HEK293 (cell line): ENCODE data around the gene SPEG.
A peak's percentile ranks its signal among the peaks of the same experiment; 100 is the strongest.

Experiments used
- CTCF ChIA-PET: fragments of 350-600 bp; formaldehyde crosslinking; extraction: SDS; loops from one replicate; lab custom pipeline; 2021; ENCODE audit warnings: antibody characterized with exemption; lab: Yijun Ruan, JAX
- POLR2A ChIA-PET: fragments of 300-600 bp; formaldehyde crosslinking; extraction: SDS; loops from one replicate; lab custom pipeline; 2020; ENCODE audit warnings: antibody characterized with exemption, inconsistent platforms; lab: Yijun Ruan, JAX
- H3K27ac ChIP-seq: fragments of 200-500 bp; sonication (Bioruptor generic); 2 replicates; pipeline ENCODE4 v1.5.1; 2014; ENCODE audit warnings: low read depth, low read length, control low read depth, inconsistent platforms; ENCODE audit errors: extremely low read depth
- H3K36me3 ChIP-seq, 2 experiments: fragments of 200-500 bp in 1 of 2; sonication (Bioruptor generic) in 1 of 2; 1 replicate in 1 of 2; 2 replicates in 1 of 2; pipeline ENCODE4 v1.5.1; 2014 to 2017; ENCODE audit warnings: inconsistent platforms in 2 of 2, low read length in 2 of 2; ENCODE audit not compliant: control insufficient read depth in 2 of 2, insufficient read depth in 1 of 2
- H3K4me1 ChIP-seq: fragments of 200-500 bp; sonication (Bioruptor generic); 2 replicates; pipeline ENCODE4 v1.5.1; 2014; ENCODE audit warnings: mild to moderate bottlenecking, low read length, inconsistent platforms; ENCODE audit not compliant: control insufficient read depth, insufficient read depth
- H3K4me3 ChIP-seq: 2 replicates; pipeline ENCODE4 v1.5.1; 2011; ENCODE audit warnings: low read depth, mild to moderate bottlenecking, control low read depth, low read length, moderate library complexity
- H3K9me3 ChIP-seq: fragments of 200-500 bp; sonication (Bioruptor generic); 2 replicates; pipeline ENCODE4 v1.5.1; 2014; ENCODE audit warnings: low read depth, low read length, inconsistent platforms; ENCODE audit not compliant: control insufficient read depth, insufficient read depth
- IKZF3 ChIP-seq: fragments of 450-650 bp; IDR thresholded peaks from 2 replicates; pipeline ENCODE4 v1.5.0; 2018; ENCODE audit warnings: missing biosample characterization, mild to moderate bottlenecking, missing genetic modification characterization, moderate library complexity
- KLF1 ChIP-seq: fragments of 450-650 bp; formaldehyde crosslinking; IDR thresholded peaks from 2 replicates; pipeline ENCODE4 v1.5.1; 2016; ENCODE audit warnings: missing biosample characterization, missing genetic modification characterization
- KLF10 ChIP-seq: fragments of 450-650 bp; IDR thresholded peaks from 2 replicates; pipeline ENCODE4 v1.5.1; 2018; ENCODE audit warnings: missing biosample characterization, mild to moderate bottlenecking, missing genetic modification characterization
- KLF8 ChIP-seq: fragments of 450-650 bp; formaldehyde crosslinking; IDR thresholded peaks from 2 replicates; pipeline ENCODE4 v1.5.1; 2016; ENCODE audit warnings: missing biosample characterization, missing genetic modification characterization
- MEIS1 ChIP-seq: sonication (generic); formaldehyde crosslinking; IDR thresholded peaks from 2 replicates; pipeline ENCODE4 v1.8.1; 2022; ENCODE audit warnings: missing genetic modification reagents, mild to moderate bottlenecking, borderline replicate concordance
- SALL2 ChIP-seq: fragments of 450-650 bp; formaldehyde crosslinking; IDR thresholded peaks from 2 replicates; pipeline ENCODE4 v1.5.0; 2017; ENCODE audit warnings: missing biosample characterization, mild to moderate bottlenecking, missing genetic modification characterization, borderline replicate concordance
- SP2 ChIP-seq: fragments of 450-650 bp; formaldehyde crosslinking; IDR thresholded peaks from 2 replicates; pipeline ENCODE4 v1.5.1; 2016; ENCODE audit warnings: missing biosample characterization, missing genetic modification characterization
- SP3 ChIP-seq: fragments of 450-650 bp; formaldehyde crosslinking; IDR thresholded peaks from 2 replicates; pipeline ENCODE4 v1.5.1; 2016; ENCODE audit warnings: missing biosample characterization, missing genetic modification characterization
- SP7 ChIP-seq: fragments of 450-650 bp; formaldehyde crosslinking; IDR thresholded peaks from 2 replicates; pipeline ENCODE4 v1.5.1; 2016; ENCODE audit warnings: missing biosample characterization, missing genetic modification characterization
- TCF7L2 ChIP-seq: IDR thresholded peaks from 2 replicates; pipeline ENCODE4 v1.6.1; 2011; ENCODE audit warnings: low read depth, mild to moderate bottlenecking, inconsistent platforms, low read length, moderate library complexity, borderline replicate concordance
- YY2 ChIP-seq: fragments of 450-650 bp; formaldehyde crosslinking; IDR thresholded peaks from 2 replicates; pipeline ENCODE4 v1.5.1; 2016; ENCODE audit warnings: missing biosample characterization, missing genetic modification characterization
- ZBTB17 ChIP-seq: fragments of 450-650 bp; formaldehyde crosslinking; IDR thresholded peaks from 2 replicates; pipeline ENCODE4 v1.5.1; 2016; ENCODE audit warnings: missing biosample characterization, missing genetic modification characterization
- ZBTB8A ChIP-seq: fragments of 450-650 bp; formaldehyde crosslinking; IDR thresholded peaks from 2 replicates; pipeline ENCODE4 v1.5.1; 2016; ENCODE audit warnings: missing biosample characterization, missing genetic modification characterization
- ZNF112 ChIP-seq: fragments of 450-650 bp; formaldehyde crosslinking; IDR thresholded peaks from 2 replicates; pipeline ENCODE4 v1.5.0; 2017; ENCODE audit warnings: missing biosample characterization, missing genetic modification characterization
- ZNF214 ChIP-seq: fragments of 450-650 bp; formaldehyde crosslinking; IDR thresholded peaks from 2 replicates; pipeline ENCODE4 v1.5.1; 2017; ENCODE audit warnings: missing biosample characterization, mild to moderate bottlenecking, missing genetic modification characterization, borderline replicate concordance
- ZNF501 ChIP-seq: fragments of 450-650 bp; formaldehyde crosslinking; IDR thresholded peaks from 2 replicates; pipeline ENCODE4 v1.5.1; 2016; ENCODE audit warnings: missing biosample characterization, missing genetic modification characterization
- ZNF600 ChIP-seq: fragments of 450-650 bp; formaldehyde crosslinking; IDR thresholded peaks from 2 replicates; pipeline ENCODE4 v1.5.1; 2016; ENCODE audit warnings: missing biosample characterization, missing genetic modification characterization
- ZNF658 ChIP-seq: fragments of 450-650 bp; formaldehyde crosslinking; IDR thresholded peaks from 2 replicates; pipeline ENCODE4; 2016; ENCODE audit warnings: missing biosample characterization, missing genetic modification characterization
- TF ChIP-seq, protein P1 (sequence below): fragments of 450-650 bp; formaldehyde crosslinking; IDR thresholded peaks from 2 replicates; pipeline ENCODE4 v1.5.1; 2016; ENCODE audit warnings: missing biosample characterization, missing genetic modification characterization
- TF ChIP-seq, protein P2 (sequence below): fragments of 450-650 bp; formaldehyde crosslinking; IDR thresholded peaks from 2 replicates; pipeline ENCODE4 v1.5.1; 2016; ENCODE audit warnings: missing biosample characterization, missing genetic modification characterization
- TF ChIP-seq, protein P3 (sequence below): fragments of 450-650 bp; formaldehyde crosslinking; IDR thresholded peaks from 2 replicates; pipeline ENCODE4 v1.5.1; 2016; ENCODE audit warnings: missing biosample characterization, missing genetic modification characterization
- TF ChIP-seq, protein P4 (sequence below): fragments of 450-650 bp; formaldehyde crosslinking; IDR thresholded peaks from 2 replicates; pipeline ENCODE4 v1.5.1; 2017; ENCODE audit warnings: missing biosample characterization, missing genetic modification characterization
- TF ChIP-seq, protein P5 (sequence below): fragments of 450-650 bp; formaldehyde crosslinking; optimal IDR thresholded peaks from 2 replicates; pipeline ENCODE3; 2016; ENCODE audit warnings: missing biosample characterization, mild to moderate bottlenecking, missing genetic modification characterization
- TF ChIP-seq, protein P6 (sequence below): fragments of 450-650 bp; formaldehyde crosslinking; IDR thresholded peaks from 2 replicates; pipeline ENCODE4 v1.5.1; 2016; ENCODE audit warnings: missing biosample characterization, missing genetic modification characterization
- TF ChIP-seq, protein P7 (sequence below): fragments of 450-650 bp; formaldehyde crosslinking; IDR thresholded peaks from 2 replicates; pipeline ENCODE4 v1.5.1; 2016; ENCODE audit warnings: missing biosample characterization, missing genetic modification characterization

Gene SPEG

DNA sequence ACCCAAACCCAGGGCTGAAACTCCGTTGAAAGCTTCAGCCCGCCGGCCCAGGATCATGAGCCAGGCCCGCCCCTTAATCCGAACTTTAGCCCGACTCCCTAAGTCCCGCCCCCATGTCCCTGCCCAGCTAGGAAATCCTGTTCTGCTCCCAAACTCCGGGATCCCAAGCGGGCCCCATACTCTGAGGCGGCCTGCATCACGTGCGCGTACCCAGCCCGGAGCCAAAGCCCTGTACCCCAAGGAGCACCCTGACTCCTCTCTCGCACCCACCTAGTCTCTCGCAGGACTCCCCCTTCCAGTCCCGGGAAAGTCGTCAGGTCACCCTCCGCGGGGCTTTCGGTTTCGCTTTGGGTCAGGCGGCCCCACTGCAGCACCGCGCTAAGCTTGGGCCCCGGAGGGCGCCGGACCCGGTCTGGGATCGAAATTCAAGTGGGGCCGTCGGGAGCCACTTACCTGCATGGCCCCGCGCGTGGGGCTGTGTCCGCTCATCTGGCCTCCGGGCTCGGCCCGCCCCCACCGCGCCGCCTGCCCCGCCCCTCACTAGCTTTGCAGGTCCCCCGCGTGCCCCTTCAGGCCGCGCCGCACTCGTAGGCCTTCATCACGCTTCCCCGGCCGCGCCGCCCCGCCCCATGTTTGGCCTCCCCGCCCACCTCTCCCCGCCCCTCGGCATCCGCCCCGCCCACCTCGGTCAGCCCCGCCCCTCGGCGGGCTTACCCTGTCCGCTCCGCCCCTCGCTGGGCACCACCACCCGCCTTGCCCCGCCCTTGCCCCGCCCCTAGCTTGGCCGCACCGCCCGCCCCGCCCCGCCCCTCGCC lies 47.1 kb upstream of the SPEG start, which contains the start of gene DNPEP:
Gene DNPEP, minus strand, starts transcription at position 607 of the 815 bp plus-strand sequence. Its CDS starts 118 bp downstream, at position 489.
- H3K27ac ChIP-seq, result peak within 1 kb of the TSS; percentile 72; the same call in 1 of the 2 replicates
- CTCF ChIA-PET, result interaction anchor here (0.5 to 8.8 kb wide), 11 partner anchors 15 to 263 kb away, joined by 3 to 91 read pairs (median 5); a partner anchor contains a TSS
- peaks cover 6% of the 10 kb centered on the region for H3K4me1 ChIP-seq
- H3K4me3 ChIP-seq, result peak within 1 kb of the TSS; percentile 68
- H3K36me3 ChIP-seq, result peaks cover 0 to 40% of the 10 kb centered on the region in 2 experiments; a peak in 2 of 3 replicates
- POLR2A ChIA-PET, result interaction anchor here (0.6 to 2.1 kb wide), 14 partner anchors 9 to 210 kb away, joined by 3 to 11 read pairs (median 3); partner anchors contain the start of genes GMPPA, TMEM198 and ZFAND2B
- no peaks in the 10 kb centered on the region for H3K9me3 ChIP-seq
- TF ChIP-seq SP7 (peak; percentile 42; the same call in 1 of the 2 replicates), KLF8 (tag by site-specific recombination) (peak; percentile 57; the same call in 1 of the 2 replicates), ZBTB17 (peak; percentile 78), SP3 (tag by site-specific recombination) (peak; percentile 59), ZNF214 (tag by site-specific recombination) (no peak), MEIS1 (no peak), IKZF3 (tag by site-specific recombination) (no peak), ZBTB8A (tag by site-specific recombination) (peak; percentile 84), YY2 (no peak), SP2 (peak; percentile 60), ZNF600 (tag by site-specific recombination) (peak; percentile 92), ZNF658 (tag by site-specific recombination) (no peak), KLF10 (tag by site-specific recombination) (peak; percentile 79), ZNF501 (tag by site-specific recombination) (0 out of 2 replicates have a peak, but pooled peaks have one; percentile 34), SALL2 (no peak), KLF1 (tag by site-specific recombination) (peak; percentile 22; the same call in 1 of the 2 replicates), TCF7L2 (no peak), ZNF112 (no peak)
- TF ChIP-seq, protein P1, sequence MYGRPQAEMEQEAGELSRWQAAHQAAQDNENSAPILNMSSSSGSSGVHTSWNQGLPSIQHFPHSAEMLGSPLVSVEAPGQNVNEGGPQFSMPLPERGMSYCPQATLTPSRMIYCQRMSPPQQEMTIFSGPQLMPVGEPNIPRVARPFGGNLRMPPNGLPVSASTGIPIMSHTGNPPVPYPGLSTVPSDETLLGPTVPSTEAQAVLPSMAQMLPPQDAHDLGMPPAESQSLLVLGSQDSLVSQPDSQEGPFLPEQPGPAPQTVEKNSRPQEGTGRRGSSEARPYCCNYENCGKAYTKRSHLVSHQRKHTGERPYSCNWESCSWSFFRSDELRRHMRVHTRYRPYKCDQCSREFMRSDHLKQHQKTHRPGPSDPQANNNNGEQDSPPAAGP (tag by site-specific recombination), result 0 out of 2 replicates have a peak, but pooled peaks have one; percentile 49
- TF ChIP-seq, protein P2, sequence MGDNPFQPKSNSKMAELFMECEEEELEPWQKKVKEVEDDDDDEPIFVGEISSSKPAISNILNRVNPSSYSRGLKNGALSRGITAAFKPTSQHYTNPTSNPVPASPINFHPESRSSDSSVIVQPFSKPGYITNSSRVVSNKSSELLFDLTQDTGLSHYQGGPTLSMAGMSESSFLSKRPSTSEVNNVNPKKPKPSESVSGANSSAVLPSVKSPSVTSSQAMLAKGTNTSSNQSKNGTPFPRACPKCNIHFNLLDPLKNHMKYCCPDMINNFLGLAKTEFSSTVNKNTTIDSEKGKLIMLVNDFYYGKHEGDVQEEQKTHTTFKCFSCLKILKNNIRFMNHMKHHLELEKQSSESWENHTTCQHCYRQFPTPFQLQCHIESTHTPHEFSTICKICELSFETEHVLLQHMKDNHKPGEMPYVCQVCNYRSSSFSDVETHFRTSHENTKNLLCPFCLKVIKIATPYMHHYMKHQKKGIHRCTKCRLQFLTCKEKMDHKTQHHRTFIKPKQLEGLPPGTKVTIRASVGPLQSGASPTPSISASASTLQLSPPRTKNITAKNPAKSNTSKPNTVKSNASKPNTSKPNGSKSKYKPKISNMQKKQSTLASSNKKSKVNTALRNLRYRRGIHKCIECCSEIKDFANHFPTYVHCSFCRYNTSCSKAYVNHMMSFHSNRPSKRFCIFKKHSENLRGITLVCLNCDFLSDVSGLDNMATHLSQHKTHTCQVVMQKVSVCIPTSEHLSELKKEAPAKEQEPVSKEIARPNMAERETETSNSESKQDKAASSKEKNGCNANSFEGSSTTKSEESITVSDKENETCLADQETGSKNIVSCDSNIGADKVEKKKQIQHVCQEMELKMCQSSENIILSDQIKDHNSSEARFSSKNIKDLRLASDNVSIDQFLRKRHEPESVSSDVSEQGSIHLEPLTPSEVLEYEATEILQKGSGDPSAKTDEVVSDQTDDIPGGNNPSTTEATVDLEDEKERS (tag by site-specific recombination), result no peak
- TF ChIP-seq, protein P3, sequence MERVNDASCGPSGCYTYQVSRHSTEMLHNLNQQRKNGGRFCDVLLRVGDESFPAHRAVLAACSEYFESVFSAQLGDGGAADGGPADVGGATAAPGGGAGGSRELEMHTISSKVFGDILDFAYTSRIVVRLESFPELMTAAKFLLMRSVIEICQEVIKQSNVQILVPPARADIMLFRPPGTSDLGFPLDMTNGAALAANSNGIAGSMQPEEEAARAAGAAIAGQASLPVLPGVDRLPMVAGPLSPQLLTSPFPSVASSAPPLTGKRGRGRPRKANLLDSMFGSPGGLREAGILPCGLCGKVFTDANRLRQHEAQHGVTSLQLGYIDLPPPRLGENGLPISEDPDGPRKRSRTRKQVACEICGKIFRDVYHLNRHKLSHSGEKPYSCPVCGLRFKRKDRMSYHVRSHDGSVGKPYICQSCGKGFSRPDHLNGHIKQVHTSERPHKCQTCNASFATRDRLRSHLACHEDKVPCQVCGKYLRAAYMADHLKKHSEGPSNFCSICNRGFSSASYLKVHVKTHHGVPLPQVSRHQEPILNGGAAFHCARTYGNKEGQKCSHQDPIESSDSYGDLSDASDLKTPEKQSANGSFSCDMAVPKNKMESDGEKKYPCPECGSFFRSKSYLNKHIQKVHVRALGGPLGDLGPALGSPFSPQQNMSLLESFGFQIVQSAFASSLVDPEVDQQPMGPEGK (tag by site-specific recombination), result peak; percentile 54
- TF ChIP-seq, protein P4, sequence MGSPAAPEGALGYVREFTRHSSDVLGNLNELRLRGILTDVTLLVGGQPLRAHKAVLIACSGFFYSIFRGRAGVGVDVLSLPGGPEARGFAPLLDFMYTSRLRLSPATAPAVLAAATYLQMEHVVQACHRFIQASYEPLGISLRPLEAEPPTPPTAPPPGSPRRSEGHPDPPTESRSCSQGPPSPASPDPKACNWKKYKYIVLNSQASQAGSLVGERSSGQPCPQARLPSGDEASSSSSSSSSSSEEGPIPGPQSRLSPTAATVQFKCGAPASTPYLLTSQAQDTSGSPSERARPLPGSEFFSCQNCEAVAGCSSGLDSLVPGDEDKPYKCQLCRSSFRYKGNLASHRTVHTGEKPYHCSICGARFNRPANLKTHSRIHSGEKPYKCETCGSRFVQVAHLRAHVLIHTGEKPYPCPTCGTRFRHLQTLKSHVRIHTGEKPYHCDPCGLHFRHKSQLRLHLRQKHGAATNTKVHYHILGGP (tag by site-specific recombination), result no peak
- TF ChIP-seq, protein P5, sequence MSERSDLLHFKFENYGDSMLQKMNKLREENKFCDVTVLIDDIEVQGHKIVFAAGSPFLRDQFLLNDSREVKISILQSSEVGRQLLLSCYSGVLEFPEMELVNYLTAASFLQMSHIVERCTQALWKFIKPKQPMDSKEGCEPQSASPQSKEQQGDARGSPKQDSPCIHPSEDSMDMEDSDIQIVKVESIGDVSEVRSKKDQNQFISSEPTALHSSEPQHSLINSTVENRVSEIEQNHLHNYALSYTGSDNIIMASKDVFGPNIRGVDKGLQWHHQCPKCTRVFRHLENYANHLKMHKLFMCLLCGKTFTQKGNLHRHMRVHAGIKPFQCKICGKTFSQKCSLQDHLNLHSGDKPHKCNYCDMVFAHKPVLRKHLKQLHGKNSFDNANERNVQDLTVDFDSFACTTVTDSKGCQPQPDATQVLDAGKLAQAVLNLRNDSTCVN (tag by site-specific recombination), result peak; percentile 67
- TF ChIP-seq, protein P6, sequence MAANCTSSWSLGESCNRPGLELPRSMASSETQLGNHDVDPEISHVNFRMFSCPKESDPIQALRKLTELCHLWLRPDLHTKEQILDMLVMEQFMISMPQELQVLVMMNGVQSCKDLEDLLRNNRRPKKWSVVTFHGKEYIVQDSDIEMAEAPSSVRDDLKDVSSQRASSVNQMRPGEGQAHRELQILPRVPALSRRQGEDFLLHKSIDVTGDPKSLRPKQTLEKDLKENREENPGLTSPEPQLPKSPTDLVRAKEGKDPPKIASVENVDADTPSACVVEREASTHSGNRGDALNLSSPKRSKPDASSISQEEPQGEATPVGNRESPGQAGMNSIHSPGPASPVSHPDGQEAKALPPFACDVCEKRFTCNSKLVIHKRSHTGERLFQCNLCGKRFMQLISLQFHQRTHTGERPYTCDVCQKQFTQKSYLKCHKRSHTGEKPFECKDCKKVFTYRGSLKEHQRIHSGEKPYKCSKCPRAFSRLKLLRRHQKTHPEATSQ (tag by site-specific recombination), result peak; percentile 29; the same call in 1 of the 2 replicates
- TF ChIP-seq, protein P7, sequence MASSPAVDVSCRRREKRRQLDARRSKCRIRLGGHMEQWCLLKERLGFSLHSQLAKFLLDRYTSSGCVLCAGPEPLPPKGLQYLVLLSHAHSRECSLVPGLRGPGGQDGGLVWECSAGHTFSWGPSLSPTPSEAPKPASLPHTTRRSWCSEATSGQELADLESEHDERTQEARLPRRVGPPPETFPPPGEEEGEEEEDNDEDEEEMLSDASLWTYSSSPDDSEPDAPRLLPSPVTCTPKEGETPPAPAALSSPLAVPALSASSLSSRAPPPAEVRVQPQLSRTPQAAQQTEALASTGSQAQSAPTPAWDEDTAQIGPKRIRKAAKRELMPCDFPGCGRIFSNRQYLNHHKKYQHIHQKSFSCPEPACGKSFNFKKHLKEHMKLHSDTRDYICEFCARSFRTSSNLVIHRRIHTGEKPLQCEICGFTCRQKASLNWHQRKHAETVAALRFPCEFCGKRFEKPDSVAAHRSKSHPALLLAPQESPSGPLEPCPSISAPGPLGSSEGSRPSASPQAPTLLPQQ (tag by site-specific recombination), result peak; percentile 85
